K562 (cell line): ENCODE results near the gene MAD2L1BP. TPM values are rescaled to one million over a fixed set of nuclear protein-coding genes. Genes with fewer than 3 reads are reported as not detected.

Experiments
- ARNT ChIP-seq, 2 experiments: fragments of 450-650 bp; IDR thresholded peaks; 2 replicates each; pipeline ENCODE4 v1.6.1; 2016; ENCODE audit warnings: mild to moderate bottlenecking in 1 of 2
- BDP1 ChIP-seq: IDR thresholded peaks from 3 replicates; pipeline ENCODE4 v1.6.1; 2011; ENCODE audit not compliant: insufficient read length, insufficient read depth
- CBX3 ChIP-seq, 2 experiments: IDR thresholded peaks; 1 replicate in 1 of 2; 2 replicates in 1 of 2; pipeline ENCODE4 v1.6.1; 2012; ENCODE audit warnings: inconsistent platforms in 2 of 2, low read length in 2 of 2, borderline replicate concordance in 1 of 2, control low read depth in 1 of 2
- CHD2 ChIP-seq: IDR thresholded peaks from 2 replicates; pipeline ENCODE4 v1.6.1; 2011; ENCODE audit warnings: low read depth, low read length
- CUX1 ChIP-seq: fragments of 200-800 bp; sonication (Bioruptor generic); IDR thresholded peaks from 2 replicates; pipeline ENCODE4 v1.6.1; 2016; ENCODE audit warnings: missing genetic modification characterization, missing compliant biosample characterization
- GMEB1 ChIP-seq: fragments of 250-450 bp; sonication (Bioruptor Pico); IDR thresholded peaks from 2 replicates; pipeline ENCODE4 v1.4.0; 2020; ENCODE audit warnings: mild to moderate bottlenecking
- HDAC6 ChIP-seq: IDR thresholded peaks from 2 replicates; pipeline ENCODE4 v1.6.1; 2012; ENCODE audit warnings: low read depth, mild to moderate bottlenecking, control low read depth, inconsistent platforms, low read length, moderate library complexity
- HMGXB4 ChIP-seq: sonication (generic); formaldehyde crosslinking; IDR thresholded peaks from 2 replicates; pipeline ENCODE4 v1.8.1; 2023; ENCODE audit warnings: mild to moderate bottlenecking, missing genetic modification reagents
- MTA1 ChIP-seq: fragments of 450-650 bp; IDR thresholded peaks from 2 replicates; pipeline ENCODE4 v1.6.1; 2017; ENCODE audit warnings: borderline replicate concordance
- NFIC ChIP-seq: fragments of 450-650 bp; IDR thresholded peaks from 2 replicates; pipeline ENCODE4 v1.6.1; 2017; ENCODE audit warnings: mild to moderate bottlenecking, inconsistent platforms
- NUFIP1 ChIP-seq: fragments of 450-650 bp; IDR thresholded peaks from 2 replicates; pipeline ENCODE4 v1.6.1; 2018; ENCODE audit not compliant: partially characterized antibody
- SMAD3 ChIP-seq: fragments of 450-650 bp; formaldehyde crosslinking; conservative IDR thresholded peaks from 2 replicates; pipeline ENCODE4 v1.4.0; 2020; ENCODE audit warnings: mild to moderate bottlenecking
- SMAD4 ChIP-seq: fragments of 250-450 bp; sonication (Bioruptor Pico); conservative IDR thresholded peaks from 2 replicates; pipeline ENCODE4 v1.8.0; 2021; ENCODE audit warnings: inconsistent platforms, mild to moderate bottlenecking, moderate library complexity
- TARDBP ChIP-seq: fragments of 450-650 bp; IDR thresholded peaks from 2 replicates; pipeline ENCODE4 v1.6.1; 2016
- TRIM24 ChIP-seq, 2 experiments: fragments of 450-650 bp; IDR thresholded peaks; 2 replicates each; pipeline ENCODE4 v1.6.1; 2016
- ZNF431 ChIP-seq: sonication (generic); formaldehyde crosslinking; IDR thresholded peaks from 2 replicates; pipeline ENCODE4 v1.8.0; 2022; ENCODE audit warnings: mild to moderate bottlenecking, missing genetic modification reagents
- ZNF717 ChIP-seq: fragments of 250-450 bp; sonication (Bioruptor Pico); IDR thresholded peaks from 2 replicates; pipeline ENCODE4 v1.5.0; 2021
- polyA plus RNA-seq, 8 experiments: library from polyadenylated mRNA; depleted of rRNA in 4 of 8; stranded (reverse) in 5 of 8; unstranded in 3 of 8; fragments of >200 nt; fragmentation: Nextera tagmentation in 2 of 8; fragmentation: Illumina TruSeq in 1 of 8; extraction: Ambion mirVana in 2 of 8; extraction: Trizol in 1 of 8; gene quantifications; 2 replicates each; pipeline versions ENCODE4 v1.2.1 to v1.2.3, GENCODE V29; 2011 to 2014; ENCODE audit warnings: inconsistent platforms in 1 of 8, missing spikeins in 1 of 8
- total RNA-seq, 7 experiments: library from RNA; depleted of rRNA in 6 of 7; stranded (reverse); fragments of >200 nt in 6 of 7; fragmentation: Illumina TruSeq in 2 of 7; extraction: Trizol in 2 of 7; gene quantifications; 2 replicates each; pipeline versions ENCODE4 v1.2.1 to v1.2.3, GENCODE V29; 2011 to 2021; ENCODE audit warnings: low replicate concordance in 1 of 7
- TF ChIP-seq, protein P1 (sequence below): fragments of 450-650 bp; IDR thresholded peaks from 2 replicates; pipeline ENCODE4 v1.6.1; 2018; ENCODE audit warnings: mild to moderate bottlenecking, low read depth; ENCODE audit not compliant: partially characterized antibody

The MAD2L1BP gene
- total and polyA plus RNA-seq, 9 of the 15 experiments (the other 6 are each of a cell fraction or from before 2014, with no cell fraction given), result 69.7 to 321 (median 111) TPM

- TF ChIP-seq HMGXB4 (CRISPR knock-in tag) (no peak), MTA1 (peak; percentile 75; the same call in 1 of the 2 replicates), NUFIP1 (no peak), TRIM24 (IDR thresholded peaks at IDR 0.05) (peak in 1 of 2 experiments; percentile 51; a peak in 1 of 4 replicates), TARDBP (peak; percentile 94; the same call in 1 of the 2 replicates), SMAD3 (CRISPR knock-in tag) (peak; percentile 7; the same call in 1 of the 2 replicates), ARNT (IDR thresholded peaks at IDR 0.05) (peak in 1 of 2 experiments; percentile 57; a peak in 3 of 4 replicates), SMAD4 (peak; percentile 76), NFIC (peak; percentile 59), HDAC6 (no peak), CHD2 (peak; percentile 27; the same call in 1 of the 2 replicates), BDP1 (no peak), CUX1 (CRISPR knock-in tag) (no peak), ZNF431 (no peak; the same call in 1 of the 2 replicates), ZNF717 (CRISPR knock-in tag) (peak; percentile 74; the same call in 1 of the 2 replicates), GMEB1 (0 out of 2 replicates have a peak, but pooled peaks have one; percentile 12), CBX3 (IDR thresholded peaks at IDR 0.05; ENCODE audit: borderline replicate concordance in 1 of 2, low read length in 2 of 2) (0 out of 3 replicates have a peak, but pooled peaks of 1 of the 2 experiments have one; percentile 28)
- TF ChIP-seq, protein P1, sequence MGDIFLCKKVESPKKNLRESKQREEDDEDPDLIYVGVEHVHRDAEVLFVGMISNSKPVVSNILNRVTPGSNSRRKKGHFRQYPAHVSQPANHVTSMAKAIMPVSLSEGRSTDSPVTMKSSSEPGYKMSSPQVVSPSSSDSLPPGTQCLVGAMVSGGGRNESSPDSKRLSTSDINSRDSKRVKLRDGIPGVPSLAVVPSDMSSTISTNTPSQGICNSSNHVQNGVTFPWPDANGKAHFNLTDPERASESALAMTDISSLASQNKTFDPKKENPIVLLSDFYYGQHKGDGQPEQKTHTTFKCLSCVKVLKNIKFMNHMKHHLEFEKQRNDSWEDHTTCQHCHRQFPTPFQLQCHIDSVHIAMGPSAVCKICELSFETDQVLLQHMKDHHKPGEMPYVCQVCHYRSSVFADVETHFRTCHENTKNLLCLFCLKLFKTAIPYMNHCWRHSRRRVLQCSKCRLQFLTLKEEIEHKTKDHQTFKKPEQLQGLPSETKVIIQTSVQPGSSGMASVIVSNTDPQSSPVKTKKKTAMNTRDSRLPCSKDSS, result peak; percentile 10
Measured at GRCh38 chr6:43628393-43629103, 7.1 kb upstream of the MAD2L1BP start (continued).
